Measurements from ENCODE around the gene COBL. TPM values are rescaled to one million over a fixed set of nuclear protein-coding genes. Genes with fewer than 3 reads are reported as not detected.

Gene COBL
- total RNA-seq, 2 donors from 2014 or later, result 27.5 to 28.3 TPM

DNA sequence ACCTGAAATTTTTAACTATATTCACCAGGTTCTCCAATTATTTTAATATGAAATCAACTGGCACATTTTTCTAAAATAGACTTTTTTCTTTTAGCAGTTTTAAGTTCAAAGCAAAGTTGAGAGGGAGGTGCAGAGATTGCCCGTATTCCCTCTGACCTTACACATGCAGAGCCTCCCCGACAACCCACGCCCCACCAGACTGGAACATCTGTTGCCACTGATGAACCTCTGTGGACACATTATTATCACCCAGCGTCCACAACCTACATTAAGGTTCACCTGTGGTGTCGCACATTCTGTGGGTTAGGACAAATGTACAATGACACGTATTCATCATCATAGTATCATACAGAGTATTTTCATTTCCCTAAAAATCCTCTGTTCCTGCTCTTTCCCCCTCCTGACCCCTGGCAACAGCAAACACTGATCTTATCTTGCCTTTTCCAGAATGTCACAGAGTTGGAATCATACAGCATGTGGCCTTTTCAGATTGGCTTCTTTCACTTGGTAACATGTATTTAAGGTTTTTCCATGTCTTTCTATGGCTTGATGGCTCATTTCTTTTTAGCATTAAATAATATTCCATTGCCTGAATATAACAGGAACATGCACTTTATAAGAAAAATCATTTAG lies 37.1 kb downstream of the COBL start:
- H3K36me3 Mint-ChIP-seq (ENCODE audit: low read depth), result peaks cover 2% of the 10 kb centered on the region
- H3K27ac ChIP-seq (ENCODE audit: low read depth, low read length), result no peak overlapping the region
- H3K9ac ChIP-seq (ENCODE audit: extremely low read depth, low read length, poor library complexity, severe bottlenecking), result no peak overlapping the region
- 92 to 98% methylated on average over 5 to 6 of the region's 6 CpGs for WGBS, 2 experiments (ENCODE audit: insufficient coverage in 1 of 2, insufficient read length in 1 of 2)
- peaks cover 6% of the 10 kb centered on the region for H3K4me1 ChIP-seq (ENCODE audit: control insufficient read depth, insufficient read depth, low read length)
- H3K9me3 Mint-ChIP-seq, result peaks cover 10% of the 10 kb centered on the region
- DNase-seq, result no peak
- peaks cover 12% of the 10 kb centered on the region for H3K4me1 Mint-ChIP-seq
- H3K27me3 ChIP-seq (ENCODE audit: control insufficient read depth, insufficient read depth, low read length, poor library complexity, severe bottlenecking), result no peaks in the 10 kb centered on the region
- H3K27ac Mint-ChIP-seq, result no peak overlapping the region
- no peaks in the 10 kb centered on the region for H3K9me3 ChIP-seq (ENCODE audit: control insufficient read depth, low read length)
- H3K36me3 ChIP-seq (ENCODE audit: control insufficient read depth, insufficient read depth, low read length), result no peaks in the 10 kb centered on the region
- TF ChIP-seq, protein P1, sequence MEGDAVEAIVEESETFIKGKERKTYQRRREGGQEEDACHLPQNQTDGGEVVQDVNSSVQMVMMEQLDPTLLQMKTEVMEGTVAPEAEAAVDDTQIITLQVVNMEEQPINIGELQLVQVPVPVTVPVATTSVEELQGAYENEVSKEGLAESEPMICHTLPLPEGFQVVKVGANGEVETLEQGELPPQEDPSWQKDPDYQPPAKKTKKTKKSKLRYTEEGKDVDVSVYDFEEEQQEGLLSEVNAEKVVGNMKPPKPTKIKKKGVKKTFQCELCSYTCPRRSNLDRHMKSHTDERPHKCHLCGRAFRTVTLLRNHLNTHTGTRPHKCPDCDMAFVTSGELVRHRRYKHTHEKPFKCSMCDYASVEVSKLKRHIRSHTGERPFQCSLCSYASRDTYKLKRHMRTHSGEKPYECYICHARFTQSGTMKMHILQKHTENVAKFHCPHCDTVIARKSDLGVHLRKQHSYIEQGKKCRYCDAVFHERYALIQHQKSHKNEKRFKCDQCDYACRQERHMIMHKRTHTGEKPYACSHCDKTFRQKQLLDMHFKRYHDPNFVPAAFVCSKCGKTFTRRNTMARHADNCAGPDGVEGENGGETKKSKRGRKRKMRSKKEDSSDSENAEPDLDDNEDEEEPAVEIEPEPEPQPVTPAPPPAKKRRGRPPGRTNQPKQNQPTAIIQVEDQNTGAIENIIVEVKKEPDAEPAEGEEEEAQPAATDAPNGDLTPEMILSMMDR (conservative IDR thresholded peaks at IDR 0.05), result no peak
- no peaks in the 10 kb centered on the region for H3K27me3 Mint-ChIP-seq (ENCODE audit: insufficient read depth)
- H3K4me3 ChIP-seq (ENCODE audit: low read length), result no peak overlapping the region
- H3K4me3 Mint-ChIP-seq, result no peak overlapping the region

DNA sequence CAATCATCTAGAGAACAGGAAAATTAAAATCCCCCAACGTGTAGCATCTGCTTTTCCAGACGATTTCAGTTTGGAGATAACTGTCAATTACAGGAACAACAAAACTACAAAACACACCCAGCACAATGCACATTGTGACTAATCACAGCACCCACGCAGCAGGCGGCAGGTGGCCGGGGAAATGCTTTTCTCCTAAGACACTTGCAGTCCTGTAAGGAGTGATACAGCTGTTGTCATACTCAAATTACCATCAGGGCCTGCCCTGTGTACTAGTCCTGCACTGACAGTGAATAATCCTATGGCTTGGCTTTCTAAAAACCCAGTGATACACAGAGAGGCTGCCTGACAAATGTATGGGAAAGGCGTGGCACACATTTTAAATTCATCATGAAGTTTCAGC lies 37.8 kb downstream of the COBL start:
- Histone ChIP-seq H3K4me1 (ENCODE audit: control insufficient read depth, insufficient read depth, low read length) (peaks cover 6% of the 10 kb centered on the region), H3K9ac (ENCODE audit: extremely low read depth, low read length, poor library complexity, severe bottlenecking) (no peak overlapping the region), H3K36me3 (ENCODE audit: control insufficient read depth, insufficient read depth, low read length) (no peaks in the 10 kb centered on the region), H3K27ac (ENCODE audit: low read depth, low read length) (no peak overlapping the region), H3K9me3 (ENCODE audit: control insufficient read depth, low read length) (no peaks in the 10 kb centered on the region), H3K27me3 (ENCODE audit: control insufficient read depth, insufficient read depth, low read length, poor library complexity, severe bottlenecking) (no peaks in the 10 kb centered on the region), H3K4me3 (ENCODE audit: low read length) (no peak overlapping the region)
- Mint-ChIP-seq H3K27me3 (ENCODE audit: insufficient read depth) (peaks cover 2% of the 10 kb centered on the region), H3K4me1 (peaks cover 17% of the 10 kb centered on the region), H3K36me3 (ENCODE audit: low read depth) (peaks cover 6% of the 10 kb centered on the region), H3K4me3 (no peak overlapping the region), H3K27ac (no peak overlapping the region), H3K9me3 (peaks cover 6% of the 10 kb centered on the region)
- TF ChIP-seq, protein P1 (conservative IDR thresholded peaks at IDR 0.05), result no peak
- no peak for DNase-seq
- 84 to 100% methylated on average over 1 to 6 of the region's 6 CpGs for WGBS, 2 experiments (ENCODE audit: insufficient coverage in 1 of 2, insufficient read length in 1 of 2)

DNA sequence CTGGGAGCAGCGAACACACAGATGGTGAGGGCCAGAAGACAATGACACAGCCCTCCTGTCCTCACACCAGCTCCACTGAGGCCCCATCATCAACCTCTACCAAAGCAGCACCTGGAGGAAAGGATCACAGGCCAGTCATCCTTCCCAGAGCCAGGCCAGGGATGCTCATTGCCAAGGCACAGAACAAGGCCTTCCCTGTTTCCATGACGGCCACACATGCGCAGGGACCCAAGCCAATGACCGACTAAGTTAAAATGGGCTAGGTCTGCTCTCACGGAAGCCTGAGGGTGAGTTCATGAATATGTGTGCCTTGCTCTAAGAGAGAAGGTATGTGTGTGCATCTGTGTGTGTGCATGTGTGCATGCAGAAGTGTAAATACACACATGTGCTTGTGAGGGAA lies 39.6 kb downstream of the COBL start:
- Mint-ChIP-seq H3K4me1 (peaks cover 17% of the 10 kb centered on the region), H3K27ac (no peak overlapping the region), H3K4me3 (no peak overlapping the region), H3K9me3 (no peaks in the 10 kb centered on the region), H3K27me3 (ENCODE audit: insufficient read depth) (peaks cover 2% of the 10 kb centered on the region), H3K36me3 (ENCODE audit: low read depth) (peaks cover 4% of the 10 kb centered on the region)
- Histone ChIP-seq H3K9me3 (ENCODE audit: control insufficient read depth, low read length) (no peaks in the 10 kb centered on the region), H3K9ac (ENCODE audit: extremely low read depth, low read length, poor library complexity, severe bottlenecking) (no peak overlapping the region), H3K27me3 (ENCODE audit: control insufficient read depth, insufficient read depth, low read length, poor library complexity, severe bottlenecking) (no peaks in the 10 kb centered on the region), H3K4me1 (ENCODE audit: control insufficient read depth, insufficient read depth, low read length) (peaks cover 6% of the 10 kb centered on the region), H3K4me3 (ENCODE audit: low read length) (no peak overlapping the region), H3K27ac (ENCODE audit: low read depth, low read length) (no peak overlapping the region), H3K36me3 (ENCODE audit: control insufficient read depth, insufficient read depth, low read length) (no peaks in the 10 kb centered on the region)
- no peak for DNase-seq
- 97 to 98% methylated on average over 4 to 5 of the region's 5 CpGs for WGBS, 2 experiments (ENCODE audit: insufficient coverage in 1 of 2, insufficient read length in 1 of 2)
- TF ChIP-seq, protein P1 (conservative IDR thresholded peaks at IDR 0.05), result no peak
